ENCODE results near the gene RAB5A. TPM values are rescaled to one million over a fixed set of nuclear protein-coding genes. Genes with fewer than 3 reads are reported as not detected.
A peak's percentile ranks its signal among the peaks of the same experiment; 100 is the strongest.

The RAB5A gene
- total and polyA plus RNA-seq, 2 experiments from 2014 or later = 110 to 128 TPM

DNA sequence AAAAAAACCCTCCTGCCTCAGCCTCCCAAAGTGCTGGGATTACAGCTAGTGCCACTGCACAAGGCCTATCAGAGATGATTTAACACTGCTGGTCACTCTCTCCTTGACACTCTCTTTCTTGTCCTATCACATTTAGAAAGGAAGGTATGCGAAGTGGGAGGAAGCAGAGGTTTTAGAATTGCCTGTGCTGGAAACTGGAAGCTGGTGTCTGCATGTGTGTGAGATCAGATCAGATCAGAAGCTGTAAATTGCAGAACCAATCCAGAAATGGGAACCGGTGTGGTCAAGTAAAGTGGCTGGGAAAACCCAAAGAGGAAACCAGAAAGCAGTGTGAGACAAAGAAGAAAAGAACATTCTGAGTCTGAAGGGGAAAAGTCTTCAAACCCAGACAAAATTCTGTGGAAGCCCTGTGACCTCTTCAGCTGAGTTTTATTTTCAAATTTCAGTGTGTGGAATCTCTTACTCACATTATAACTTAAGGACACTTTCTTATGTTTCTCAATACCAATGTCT lies 15.7 kb upstream of the RAB5A start:
- DNase-seq (ENCODE audit: low spot score) = no peak
- Histone ChIP-seq H3K27me3 (ENCODE audit: insufficient read depth) (no peaks in the 10 kb centered on the region), H3K4me2 (no peak overlapping the region), H3K79me2 (replicated peaks; ENCODE audit: insufficient read depth) (no peaks in the 10 kb centered on the region), H2AFZ (peak overlapping the region; percentile 66; the same call in 1 of the 2 replicates), H4K20me1 (replicated peaks; ENCODE audit: insufficient read depth) (no peaks in the 10 kb centered on the region), H3K9me2 (ENCODE audit: insufficient read depth) (no peaks in the 10 kb centered on the region), H3F3A (replicated peaks; ENCODE audit: low read depth) (no peaks in the 10 kb centered on the region), H3K4me1 (ENCODE audit: insufficient read depth) (peaks cover 6% of the 10 kb centered on the region), H3K36me3 (ENCODE audit: insufficient read depth) (no peaks in the 10 kb centered on the region), H3K27ac (ENCODE audit: low read depth) (no peak overlapping the region), H3K4me3 (no peak overlapping the region)
- Mint-ChIP-seq H3K27ac (no peak overlapping the region), H3K4me1 (peaks cover 11% of the 10 kb centered on the region), H3K36me3 (ENCODE audit: low read depth) (no peaks in the 10 kb centered on the region), H3K27me3 (ENCODE audit: insufficient read depth, low read depth, poor library complexity) (peaks cover 4% of the 10 kb centered on the region), H3K4me3 (no peak overlapping the region), H3K9me3 (no peaks in the 10 kb centered on the region)
- no peak for ATAC-seq
- TF ChIP-seq ZNF114 (CRISPR knock-in tag; IDR thresholded peaks at IDR 0.05) = no peak
- no peak for TF ChIP-seq CREB1 (CRISPR knock-in tag; IDR thresholded peaks at IDR 0.05; ENCODE audit: low read depth)
- TF ChIP-seq, protein P1, sequence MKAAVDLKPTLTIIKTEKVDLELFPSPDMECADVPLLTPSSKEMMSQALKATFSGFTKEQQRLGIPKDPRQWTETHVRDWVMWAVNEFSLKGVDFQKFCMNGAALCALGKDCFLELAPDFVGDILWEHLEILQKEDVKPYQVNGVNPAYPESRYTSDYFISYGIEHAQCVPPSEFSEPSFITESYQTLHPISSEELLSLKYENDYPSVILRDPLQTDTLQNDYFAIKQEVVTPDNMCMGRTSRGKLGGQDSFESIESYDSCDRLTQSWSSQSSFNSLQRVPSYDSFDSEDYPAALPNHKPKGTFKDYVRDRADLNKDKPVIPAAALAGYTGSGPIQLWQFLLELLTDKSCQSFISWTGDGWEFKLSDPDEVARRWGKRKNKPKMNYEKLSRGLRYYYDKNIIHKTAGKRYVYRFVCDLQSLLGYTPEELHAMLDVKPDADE (IDR thresholded peaks at IDR 0.05) = no peak
- TF ChIP-seq JUNB (IDR thresholded peaks at IDR 0.05; ENCODE audit: unreplicated experiment) = no peak
- TF ChIP-seq EZH2 (IDR thresholded peaks at IDR 0.05; ENCODE audit: low read depth, unreplicated experiment) = no peak
- TF ChIP-seq, protein P2, sequence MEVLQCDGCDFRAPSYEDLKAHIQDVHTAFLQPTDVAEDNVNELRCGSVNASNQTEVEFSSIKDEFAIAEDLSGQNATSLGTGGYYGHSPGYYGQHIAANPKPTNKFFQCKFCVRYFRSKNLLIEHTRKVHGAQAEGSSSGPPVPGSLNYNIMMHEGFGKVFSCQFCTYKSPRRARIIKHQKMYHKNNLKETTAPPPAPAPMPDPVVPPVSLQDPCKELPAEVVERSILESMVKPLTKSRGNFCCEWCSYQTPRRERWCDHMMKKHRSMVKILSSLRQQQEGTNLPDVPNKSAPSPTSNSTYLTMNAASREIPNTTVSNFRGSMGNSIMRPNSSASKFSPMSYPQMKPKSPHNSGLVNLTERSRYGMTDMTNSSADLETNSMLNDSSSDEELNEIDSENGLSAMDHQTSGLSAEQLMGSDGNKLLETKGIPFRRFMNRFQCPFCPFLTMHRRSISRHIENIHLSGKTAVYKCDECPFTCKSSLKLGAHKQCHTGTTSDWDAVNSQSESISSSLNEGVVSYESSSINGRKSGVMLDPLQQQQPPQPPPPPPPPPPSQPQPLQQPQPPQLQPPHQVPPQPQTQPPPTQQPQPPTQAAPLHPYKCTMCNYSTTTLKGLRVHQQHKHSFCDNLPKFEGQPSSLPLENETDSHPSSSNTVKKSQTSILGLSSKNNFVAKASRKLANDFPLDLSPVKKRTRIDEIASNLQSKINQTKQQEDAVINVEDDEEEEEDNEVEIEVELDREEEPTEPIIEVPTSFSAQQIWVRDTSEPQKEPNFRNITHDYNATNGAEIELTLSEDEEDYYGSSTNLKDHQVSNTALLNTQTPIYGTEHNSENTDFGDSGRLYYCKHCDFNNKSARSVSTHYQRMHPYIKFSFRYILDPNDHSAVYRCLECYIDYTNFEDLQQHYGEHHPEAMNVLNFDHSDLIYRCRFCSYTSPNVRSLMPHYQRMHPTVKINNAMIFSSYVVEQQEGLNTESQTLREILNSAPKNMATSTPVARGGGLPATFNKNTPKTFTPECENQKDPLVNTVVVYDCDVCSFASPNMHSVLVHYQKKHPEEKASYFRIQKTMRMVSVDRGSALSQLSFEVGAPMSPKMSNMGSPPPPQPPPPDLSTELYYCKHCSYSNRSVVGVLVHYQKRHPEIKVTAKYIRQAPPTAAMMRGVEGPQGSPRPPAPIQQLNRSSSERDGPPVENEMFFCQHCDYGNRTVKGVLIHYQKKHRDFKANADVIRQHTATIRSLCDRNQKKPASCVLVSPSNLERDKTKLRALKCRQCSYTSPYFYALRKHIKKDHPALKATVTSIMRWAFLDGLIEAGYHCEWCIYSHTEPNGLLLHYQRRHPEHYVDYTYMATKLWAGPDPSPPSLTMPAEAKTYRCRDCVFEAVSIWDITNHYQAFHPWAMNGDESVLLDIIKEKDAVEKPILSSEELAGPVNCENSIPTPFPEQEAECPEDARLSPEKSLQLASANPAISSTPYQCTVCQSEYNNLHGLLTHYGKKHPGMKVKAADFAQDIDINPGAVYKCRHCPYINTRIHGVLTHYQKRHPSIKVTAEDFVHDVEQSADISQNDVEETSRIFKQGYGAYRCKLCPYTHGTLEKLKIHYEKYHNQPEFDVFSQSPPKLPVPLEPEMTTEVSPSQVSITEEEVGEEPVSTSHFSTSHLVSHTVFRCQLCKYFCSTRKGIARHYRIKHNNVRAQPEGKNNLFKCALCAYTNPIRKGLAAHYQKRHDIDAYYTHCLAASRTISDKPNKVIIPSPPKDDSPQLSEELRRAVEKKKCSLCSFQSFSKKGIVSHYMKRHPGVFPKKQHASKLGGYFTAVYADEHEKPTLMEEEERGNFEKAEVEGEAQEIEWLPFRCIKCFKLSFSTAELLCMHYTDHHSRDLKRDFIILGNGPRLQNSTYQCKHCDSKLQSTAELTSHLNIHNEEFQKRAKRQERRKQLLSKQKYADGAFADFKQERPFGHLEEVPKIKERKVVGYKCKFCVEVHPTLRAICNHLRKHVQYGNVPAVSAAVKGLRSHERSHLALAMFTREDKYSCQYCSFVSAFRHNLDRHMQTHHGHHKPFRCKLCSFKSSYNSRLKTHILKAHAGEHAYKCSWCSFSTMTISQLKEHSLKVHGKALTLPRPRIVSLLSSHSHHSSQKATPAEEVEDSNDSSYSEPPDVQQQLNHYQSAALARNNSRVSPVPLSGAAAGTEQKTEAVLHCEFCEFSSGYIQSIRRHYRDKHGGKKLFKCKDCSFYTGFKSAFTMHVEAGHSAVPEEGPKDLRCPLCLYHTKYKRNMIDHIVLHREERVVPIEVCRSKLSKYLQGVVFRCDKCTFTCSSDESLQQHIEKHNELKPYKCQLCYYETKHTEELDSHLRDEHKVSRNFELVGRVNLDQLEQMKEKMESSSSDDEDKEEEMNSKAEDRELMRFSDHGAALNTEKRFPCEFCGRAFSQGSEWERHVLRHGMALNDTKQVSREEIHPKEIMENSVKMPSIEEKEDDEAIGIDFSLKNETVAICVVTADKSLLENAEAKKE (CRISPR knock-in tag; IDR thresholded peaks at IDR 0.05) = no peak
- TF ChIP-seq EZH2phosphoT487 (IDR thresholded peaks at IDR 0.05; ENCODE audit: unreplicated experiment) = no peak
- TF ChIP-seq NANOG (IDR thresholded peaks at IDR 0.05; ENCODE audit: borderline replicate concordance) = no peak
- TF ChIP-seq ZNF331 (CRISPR knock-in tag; IDR thresholded peaks at IDR 0.05; ENCODE audit: low read depth) = no peak
- no peak for TF ChIP-seq POLR2AphosphoS5 (IDR thresholded peaks at IDR 0.05; ENCODE audit: low read depth)
- TF ChIP-seq, protein P3, sequence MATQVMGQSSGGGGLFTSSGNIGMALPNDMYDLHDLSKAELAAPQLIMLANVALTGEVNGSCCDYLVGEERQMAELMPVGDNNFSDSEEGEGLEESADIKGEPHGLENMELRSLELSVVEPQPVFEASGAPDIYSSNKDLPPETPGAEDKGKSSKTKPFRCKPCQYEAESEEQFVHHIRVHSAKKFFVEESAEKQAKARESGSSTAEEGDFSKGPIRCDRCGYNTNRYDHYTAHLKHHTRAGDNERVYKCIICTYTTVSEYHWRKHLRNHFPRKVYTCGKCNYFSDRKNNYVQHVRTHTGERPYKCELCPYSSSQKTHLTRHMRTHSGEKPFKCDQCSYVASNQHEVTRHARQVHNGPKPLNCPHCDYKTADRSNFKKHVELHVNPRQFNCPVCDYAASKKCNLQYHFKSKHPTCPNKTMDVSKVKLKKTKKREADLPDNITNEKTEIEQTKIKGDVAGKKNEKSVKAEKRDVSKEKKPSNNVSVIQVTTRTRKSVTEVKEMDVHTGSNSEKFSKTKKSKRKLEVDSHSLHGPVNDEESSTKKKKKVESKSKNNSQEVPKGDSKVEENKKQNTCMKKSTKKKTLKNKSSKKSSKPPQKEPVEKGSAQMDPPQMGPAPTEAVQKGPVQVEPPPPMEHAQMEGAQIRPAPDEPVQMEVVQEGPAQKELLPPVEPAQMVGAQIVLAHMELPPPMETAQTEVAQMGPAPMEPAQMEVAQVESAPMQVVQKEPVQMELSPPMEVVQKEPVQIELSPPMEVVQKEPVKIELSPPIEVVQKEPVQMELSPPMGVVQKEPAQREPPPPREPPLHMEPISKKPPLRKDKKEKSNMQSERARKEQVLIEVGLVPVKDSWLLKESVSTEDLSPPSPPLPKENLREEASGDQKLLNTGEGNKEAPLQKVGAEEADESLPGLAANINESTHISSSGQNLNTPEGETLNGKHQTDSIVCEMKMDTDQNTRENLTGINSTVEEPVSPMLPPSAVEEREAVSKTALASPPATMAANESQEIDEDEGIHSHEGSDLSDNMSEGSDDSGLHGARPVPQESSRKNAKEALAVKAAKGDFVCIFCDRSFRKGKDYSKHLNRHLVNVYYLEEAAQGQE (IDR thresholded peaks at IDR 0.05; ENCODE audit: unreplicated experiment) = no peak
- TF ChIP-seq, protein P4, sequence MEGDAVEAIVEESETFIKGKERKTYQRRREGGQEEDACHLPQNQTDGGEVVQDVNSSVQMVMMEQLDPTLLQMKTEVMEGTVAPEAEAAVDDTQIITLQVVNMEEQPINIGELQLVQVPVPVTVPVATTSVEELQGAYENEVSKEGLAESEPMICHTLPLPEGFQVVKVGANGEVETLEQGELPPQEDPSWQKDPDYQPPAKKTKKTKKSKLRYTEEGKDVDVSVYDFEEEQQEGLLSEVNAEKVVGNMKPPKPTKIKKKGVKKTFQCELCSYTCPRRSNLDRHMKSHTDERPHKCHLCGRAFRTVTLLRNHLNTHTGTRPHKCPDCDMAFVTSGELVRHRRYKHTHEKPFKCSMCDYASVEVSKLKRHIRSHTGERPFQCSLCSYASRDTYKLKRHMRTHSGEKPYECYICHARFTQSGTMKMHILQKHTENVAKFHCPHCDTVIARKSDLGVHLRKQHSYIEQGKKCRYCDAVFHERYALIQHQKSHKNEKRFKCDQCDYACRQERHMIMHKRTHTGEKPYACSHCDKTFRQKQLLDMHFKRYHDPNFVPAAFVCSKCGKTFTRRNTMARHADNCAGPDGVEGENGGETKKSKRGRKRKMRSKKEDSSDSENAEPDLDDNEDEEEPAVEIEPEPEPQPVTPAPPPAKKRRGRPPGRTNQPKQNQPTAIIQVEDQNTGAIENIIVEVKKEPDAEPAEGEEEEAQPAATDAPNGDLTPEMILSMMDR (conservative IDR thresholded peaks at IDR 0.05; ENCODE audit: low read depth in 2 of 2) = no peak

Measured in GM23338 (cell line).